NCI-H82 treated with DMSO at 0.1 percent for 48 hours (cell line): Measurements from ENCODE around the gene RNF212.

ENCODE experiments used
- DNase-seq: peaks from one replicate; lab custom pipeline; 2025; ENCODE audit not compliant: unreplicated experiment; lab: John Stamatoyannopoulos, UW

Gene RNF212

DNA sequence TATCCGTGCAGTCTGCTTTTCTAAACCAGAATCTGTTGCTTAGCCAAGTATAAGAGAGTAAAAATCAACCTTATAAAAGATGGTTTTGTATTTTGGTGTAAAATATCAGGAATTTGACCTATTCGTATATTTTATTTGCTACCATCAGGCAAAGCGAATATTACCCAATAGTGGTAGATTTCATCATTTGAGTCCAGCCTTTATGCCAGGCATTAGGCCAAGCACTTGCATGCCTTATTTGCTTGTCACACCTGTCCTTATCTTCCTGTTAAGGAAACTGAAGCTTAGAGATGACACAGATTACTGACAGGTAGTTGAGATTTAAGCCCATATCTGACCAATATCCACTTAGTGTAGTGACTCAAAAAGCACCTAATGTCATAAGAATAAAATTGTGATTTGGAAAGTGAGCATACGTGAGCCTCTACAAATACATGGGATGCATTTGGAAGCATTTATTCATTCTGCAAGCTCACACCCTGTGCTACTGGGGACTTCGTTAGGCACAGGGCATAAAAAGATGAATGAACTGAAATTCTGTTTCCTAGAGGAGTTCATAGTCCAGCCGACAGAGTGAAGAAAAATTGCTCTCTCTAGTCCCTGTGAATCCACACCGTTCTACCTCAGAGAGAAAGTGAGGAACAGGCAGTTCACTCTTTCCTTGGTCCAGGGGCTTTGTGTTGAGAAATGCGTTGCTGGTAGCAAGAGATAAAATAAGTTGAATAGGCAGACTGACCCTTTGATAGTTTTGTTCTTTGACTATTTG, 2.3 kb upstream of the RNF212 start:
- no peak for DNase-seq

DNA sequence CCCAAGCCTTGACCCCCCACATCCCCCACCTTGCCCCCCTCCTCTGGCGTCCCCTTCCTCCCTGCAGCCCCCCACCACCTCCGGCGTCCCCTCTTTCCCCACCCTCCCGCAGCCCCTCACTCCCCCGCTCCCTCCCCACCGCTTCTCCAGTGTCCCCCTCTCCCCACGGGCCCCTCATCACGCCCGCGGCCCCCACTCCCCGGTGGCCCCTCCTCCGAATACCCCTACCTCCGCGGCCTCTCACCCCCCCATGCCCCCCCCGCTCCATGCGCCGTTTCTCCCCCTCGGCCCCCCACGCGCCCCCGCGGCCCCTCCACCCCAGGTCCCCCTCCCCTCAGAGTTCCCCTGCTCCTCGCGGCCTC, 562 bp downstream of the RNF212 start:
- no peak for DNase-seq

DNA sequence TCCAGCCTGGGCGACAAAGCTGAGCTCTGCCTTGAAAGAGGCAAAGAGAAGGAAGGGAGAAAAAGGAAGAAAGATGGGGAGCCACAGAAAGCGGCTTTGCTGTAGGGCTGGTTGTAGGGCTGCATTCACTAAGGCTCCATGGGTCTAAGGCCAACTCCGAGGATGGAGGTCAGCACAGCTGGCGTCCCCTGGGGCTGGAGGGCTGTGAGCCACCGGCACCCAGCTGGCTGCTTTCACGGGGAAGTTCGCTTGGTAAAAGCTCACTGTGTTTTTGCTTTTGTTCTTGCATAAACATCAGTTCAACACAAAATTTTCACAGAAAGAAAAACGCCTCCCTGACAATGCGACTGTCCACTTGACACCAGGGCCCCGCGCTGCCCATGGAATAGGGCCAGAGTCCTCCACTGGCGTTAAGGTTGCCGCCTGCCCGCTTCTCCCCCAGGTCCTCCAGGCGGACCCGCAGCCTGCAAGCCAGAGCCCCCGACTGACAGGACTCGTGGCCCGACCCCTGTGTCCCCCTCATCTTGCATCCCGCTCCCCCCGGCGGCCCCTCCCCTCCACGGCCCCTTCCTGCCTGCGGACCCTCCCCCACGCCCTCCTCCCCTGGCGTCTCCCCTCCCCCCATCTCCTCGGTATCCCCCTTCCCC, 1.1 kb downstream of the RNF212 start:
- no peak for DNase-seq

GRCh38 chr4:1111259-1111809, 2.0 kb downstream of the RNF212 start:
- DNase-seq, result no peak

DNA sequence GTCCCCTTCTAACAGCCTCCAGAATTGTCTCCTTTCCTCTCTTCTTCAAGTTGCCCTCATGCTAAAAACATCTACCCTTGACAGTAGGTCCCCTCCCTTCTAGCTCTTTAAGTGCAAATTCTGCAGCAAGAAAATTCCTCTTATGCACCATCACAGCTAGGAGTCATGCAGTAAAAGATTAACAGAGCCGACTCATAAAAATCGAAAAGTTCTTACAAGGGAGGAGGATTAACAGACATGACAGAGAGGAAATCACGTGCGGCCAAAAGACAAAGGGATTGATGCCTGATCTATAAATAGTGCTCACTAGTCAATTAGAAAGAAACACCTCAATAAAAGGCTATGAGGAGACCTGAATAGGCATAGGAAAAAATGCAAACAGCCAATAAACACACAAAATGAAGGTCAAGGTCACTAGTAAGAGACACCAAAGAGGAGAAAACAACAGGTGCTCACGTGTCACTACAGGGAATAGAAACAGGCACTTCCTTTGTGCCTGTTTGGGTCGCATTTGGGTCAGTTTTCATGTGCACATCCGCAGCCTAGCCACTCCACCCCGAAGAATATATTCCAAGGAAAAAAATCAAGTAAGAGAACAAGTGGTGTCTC, 3.4 kb downstream of the RNF212 start:
- no peak for DNase-seq

- no peak for DNase-seq
Observed at GRCh38 chr4:1109333-1109732, 4.0 kb downstream of the RNF212 start.

DNA sequence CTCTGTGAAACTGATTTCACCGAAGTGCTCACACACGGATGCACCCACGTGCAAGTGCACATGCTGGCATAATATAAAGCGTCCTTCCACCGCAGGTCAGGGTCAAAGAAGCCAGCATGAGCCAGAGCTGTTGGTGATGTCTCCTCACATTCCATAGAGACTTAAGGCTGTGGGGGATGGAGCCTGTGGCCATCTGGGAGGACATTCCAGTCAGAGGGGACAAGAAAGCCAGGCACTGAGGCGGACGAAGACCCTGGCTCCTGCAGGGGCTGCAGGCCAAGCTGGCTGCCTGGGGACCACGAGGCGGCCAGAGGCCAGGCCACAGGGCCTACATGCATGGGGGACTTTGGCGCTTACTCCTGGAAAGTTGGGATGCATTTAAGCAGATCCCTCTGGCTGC, 7.7 kb downstream of the RNF212 start:
- DNase-seq, result no peak

GRCh38 chr4:1105067-1105466, 8.3 kb downstream of the RNF212 start:
- DNase-seq, result no peak

DNA sequence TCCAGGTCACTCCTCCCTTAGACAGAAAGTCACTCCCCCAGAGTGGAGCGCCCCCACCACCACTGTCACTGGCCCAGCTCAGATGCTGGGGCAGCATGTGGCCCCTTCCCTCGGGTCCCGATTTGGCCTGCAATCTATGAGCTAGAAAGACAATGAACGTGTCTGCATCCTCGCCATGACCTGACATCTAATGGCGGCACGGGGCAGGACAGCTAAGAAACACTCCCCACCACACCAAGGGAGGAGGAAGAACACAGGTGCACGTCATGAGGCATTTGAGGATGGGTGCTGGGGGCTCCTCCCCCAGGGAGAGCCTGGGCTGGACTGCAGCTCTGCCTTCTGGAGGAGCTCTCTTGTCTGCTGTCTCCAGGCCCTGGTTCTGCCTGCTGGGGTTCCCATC, 8.7 kb downstream of the RNF212 start:
- DNase-seq, result no peak

DNA sequence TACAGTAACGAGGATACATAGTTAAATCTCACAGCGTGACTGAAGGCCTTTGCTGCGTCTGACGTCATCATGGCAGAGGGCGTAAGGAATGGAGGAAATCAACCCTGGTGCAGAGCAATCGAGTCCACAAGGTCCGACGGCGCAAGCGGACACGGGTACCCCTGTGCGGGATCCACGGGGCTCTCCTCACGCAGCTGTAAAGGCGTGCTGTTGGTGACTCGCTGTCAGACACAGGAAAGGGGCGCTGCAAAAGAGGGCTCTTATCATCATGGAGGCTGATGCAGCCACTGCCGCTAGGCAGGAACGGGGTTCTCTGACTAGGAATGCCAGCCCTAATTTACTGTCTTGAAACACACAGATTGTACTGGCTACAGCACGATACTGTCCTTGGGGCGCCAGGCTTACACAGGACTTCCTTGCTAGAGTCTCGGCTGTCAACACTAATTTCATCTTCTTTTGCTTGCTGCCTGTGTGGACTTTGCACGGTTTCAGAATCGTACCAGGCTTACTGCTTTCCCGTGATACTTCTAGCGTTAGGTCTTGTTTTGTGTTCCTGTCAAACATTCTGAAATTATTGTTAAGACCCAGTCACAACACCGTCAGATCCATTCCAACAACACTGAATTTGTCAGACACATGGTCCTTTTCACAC, 13.6 kb downstream of the RNF212 start:
- DNase-seq, result no peak

GRCh38 chr4:1099270-1099669, 14.1 kb downstream of the RNF212 start:
- DNase-seq, result no peak

- DNase-seq, result no peak
Observed at GRCh38 chr4:1098311-1098925, 14.9 kb downstream of the RNF212 start.

DNA sequence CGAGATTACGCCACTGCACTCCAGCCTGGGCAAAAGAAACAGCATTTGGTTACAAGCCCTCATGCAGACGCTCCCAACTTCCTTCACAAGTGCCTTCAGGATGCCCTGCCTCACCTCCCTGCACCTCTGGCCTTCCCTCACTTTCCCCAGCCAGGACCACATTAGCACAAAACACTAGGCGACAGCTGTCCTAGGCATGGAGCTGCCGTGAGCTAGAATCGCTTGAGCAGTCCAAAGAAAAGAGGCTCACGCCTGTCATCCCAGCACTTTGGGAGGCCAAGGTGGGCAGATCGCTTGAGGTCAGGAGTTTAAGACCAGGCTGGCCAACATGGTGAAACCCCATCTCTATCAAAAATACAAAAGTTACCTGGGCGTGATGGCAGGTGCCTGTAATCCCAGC, 15.8 kb downstream of the RNF212 start:
- DNase-seq, result no peak

DNA sequence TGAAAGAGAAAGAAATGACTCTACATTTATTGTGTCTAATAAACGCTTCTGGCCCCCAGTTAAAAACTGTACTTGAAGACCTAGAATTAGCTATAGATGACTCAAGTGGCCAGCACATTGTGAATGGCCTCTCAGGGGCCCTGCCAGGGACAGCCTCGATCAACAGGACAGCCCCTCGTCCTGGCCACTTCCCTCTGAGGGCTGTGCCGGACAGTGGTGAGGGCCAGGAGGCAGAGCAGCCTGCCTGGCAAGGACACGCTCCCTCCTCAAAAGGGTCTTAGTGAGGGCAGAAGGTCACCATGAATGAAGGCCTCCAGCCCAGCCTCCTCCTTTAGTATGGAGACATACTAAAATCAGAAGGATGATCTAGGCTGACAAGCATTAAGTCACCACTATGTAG, 16.5 kb downstream of the RNF212 start:
- DNase-seq, result no peak

DNA sequence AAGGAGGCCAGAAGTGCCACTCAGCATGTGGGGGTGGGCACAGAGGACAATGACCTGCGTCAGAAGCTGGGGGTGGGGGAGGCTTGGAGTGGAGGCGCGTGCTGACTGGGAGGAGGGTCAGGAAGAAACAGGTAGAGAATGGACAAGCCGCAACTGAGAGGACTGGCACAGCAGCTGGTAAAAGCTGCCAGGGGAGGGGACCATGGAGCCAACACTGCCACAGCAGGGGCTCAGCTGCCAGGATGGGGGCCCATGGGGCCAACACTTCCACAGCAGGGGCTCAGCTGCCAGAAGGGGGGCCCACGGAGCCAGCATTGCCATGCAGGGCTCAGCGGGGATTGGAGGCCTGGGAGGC, 19.1 kb downstream of the RNF212 start:
- DNase-seq, result no peak

DNA sequence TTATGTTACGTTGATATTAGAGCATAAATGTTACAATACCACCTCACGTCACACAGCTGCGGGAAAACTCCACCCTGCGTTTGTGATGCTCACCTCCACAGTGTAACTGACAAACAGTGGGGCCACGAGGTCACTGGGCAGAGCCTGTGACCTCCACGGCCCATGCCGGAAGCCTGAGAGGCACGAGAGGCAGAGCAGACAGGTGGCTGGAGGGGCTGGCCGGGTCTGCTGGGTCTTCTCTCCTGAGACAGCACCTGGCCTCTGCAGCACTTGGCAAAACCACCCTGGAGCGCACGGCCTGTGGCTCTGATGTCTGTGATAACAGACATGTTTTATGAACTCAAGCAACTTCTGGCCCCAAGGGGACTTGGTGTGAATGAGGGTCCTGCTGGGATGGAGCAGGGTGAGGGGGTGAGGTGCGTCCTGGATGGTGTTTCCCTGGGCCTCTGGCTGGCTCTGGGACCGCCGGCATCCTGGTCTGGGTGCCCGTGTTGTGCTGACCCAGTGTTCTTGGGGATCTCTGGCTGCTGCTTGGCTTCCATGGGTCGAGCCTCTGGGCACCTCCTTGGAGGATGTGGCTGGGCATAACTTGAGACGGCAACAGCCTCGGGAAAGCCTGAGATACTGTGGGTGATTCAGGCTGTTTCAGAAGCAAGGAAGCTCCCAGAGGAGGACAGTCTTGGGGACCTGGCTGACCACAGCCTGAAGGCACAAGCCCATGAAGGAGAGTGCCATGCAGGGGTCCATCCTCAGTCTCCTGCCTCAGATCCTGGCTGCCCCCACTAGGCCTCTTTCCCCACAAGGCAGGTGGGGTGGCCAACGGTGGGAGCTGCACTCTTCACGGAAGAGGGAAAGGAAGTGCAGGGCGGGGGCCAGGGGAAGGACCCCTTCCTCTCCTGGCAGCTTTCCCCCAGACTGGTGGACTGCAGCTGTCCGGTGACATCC, 19.7 kb downstream of the RNF212 start:
- no peak for DNase-seq

DNA sequence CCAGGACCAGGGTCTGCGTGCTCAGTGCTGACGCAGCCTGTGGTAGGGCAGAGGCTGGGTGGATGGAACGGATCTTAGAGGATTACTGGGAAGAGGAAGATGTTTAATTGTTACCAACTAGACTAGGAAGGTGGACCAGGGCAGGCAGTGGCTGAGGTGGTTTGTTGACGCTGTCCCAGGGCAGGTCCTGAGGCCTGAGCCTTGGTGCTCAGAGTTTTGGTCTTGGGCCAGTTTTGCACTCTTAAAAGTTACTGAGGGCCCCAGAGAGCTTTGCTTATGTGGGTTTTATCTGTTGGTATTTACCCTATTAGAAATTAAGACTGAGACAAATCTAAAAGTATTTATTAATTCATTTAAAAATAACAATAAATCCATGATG, 20.4 kb downstream of the RNF212 start:
- no peak for DNase-seq

DNA sequence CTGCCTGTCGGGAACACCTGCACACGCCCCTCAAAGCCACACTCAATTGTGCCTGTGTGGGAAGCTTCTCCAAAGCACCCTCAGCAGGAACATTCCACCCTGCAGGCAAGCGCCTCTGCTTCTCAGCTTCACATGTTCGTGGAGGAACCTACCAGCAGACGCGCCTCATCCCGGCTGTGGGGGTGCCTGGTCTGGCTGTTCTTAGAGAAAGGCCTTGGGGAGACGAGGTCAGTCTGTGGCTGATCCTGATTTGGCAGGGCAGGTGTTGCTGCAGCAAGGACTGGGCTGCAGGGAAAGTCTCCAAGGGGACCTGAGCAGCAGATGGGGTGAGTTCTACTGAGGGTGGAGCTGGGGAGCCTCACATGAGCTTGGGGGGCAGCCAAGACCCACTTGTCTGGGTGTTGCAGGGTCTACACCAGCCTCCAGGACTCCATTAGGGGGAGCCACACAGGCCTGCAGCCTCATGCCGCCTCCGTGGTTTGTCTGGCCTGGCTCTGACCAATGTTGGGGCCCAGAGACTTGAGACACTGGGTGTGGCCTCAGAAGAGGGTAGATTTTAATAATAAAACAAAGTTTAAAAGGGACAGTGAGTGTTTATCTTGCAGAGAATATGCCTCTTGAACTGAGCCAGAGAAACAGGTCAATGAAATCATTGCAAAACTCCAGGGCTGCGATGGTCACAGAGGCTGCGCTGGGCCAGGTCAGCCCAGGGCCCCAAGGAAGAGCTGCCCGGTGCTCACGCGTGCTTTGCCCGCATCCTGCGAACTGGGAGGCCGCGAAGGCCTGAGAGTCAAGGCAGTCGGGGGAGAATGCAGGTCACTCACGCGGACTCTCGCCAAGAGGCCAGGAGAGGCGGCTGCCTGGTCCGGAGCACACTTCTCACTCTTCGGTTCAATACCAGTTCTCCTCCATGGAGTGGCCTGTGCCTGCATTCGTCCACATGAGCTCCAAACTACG, 21.1 kb downstream of the RNF212 start:
- DNase-seq, result no peak

- DNase-seq, result no peak
Observed at GRCh38 chr4:1091561-1091995, 21.8 kb downstream of the RNF212 start.
